Liver (tissue), 9 donors: ENCODE results near the gene CD81. TPM values are rescaled to one million over a fixed set of nuclear protein-coding genes. Genes with fewer than 3 reads are reported as not detected.

ENCODE experiments used
- DNase-seq: peaks from one replicate; pipeline ENCODE4 v3.0.0-alpha.2; 2017; ENCODE audit warnings: low spot score
- H3K27ac ChIP-seq, 2 donors: one replicate each; pipeline ENCODE4 v1.7.0; 2013; ENCODE audit warnings: inconsistent platforms in 2 of 2, low read length in 2 of 2, control low read depth in 1 of 2, low read depth in 1 of 2, mild to moderate bottlenecking in 1 of 2
- H3K27me3 ChIP-seq, 4 donors: one replicate each; pipeline versions ENCODE4 v1.6.1 to v1.7.0; 2013; ENCODE audit warnings: low read length in 3 of 4, inconsistent platforms in 1 of 4, mild to moderate bottlenecking in 1 of 4, moderate library complexity in 1 of 4; ENCODE audit not compliant: control insufficient read depth in 4 of 4, insufficient read depth in 4 of 4
- H3K36me3 ChIP-seq, 4 donors: one replicate each; pipeline versions ENCODE4 v1.6.1 to v1.7.0; 2013; ENCODE audit warnings: low read length in 3 of 4, mild to moderate bottlenecking in 3 of 4, low read depth in 1 of 4, moderate library complexity in 1 of 4; ENCODE audit not compliant: control insufficient read depth in 4 of 4, insufficient read depth in 3 of 4
- H3K4me1 ChIP-seq, 4 donors: one replicate each; pipeline versions ENCODE4 v1.6.1 to v1.7.0; 2013; ENCODE audit warnings: low read length in 3 of 4, mild to moderate bottlenecking in 3 of 4, moderate library complexity in 1 of 4; ENCODE audit not compliant: control insufficient read depth in 4 of 4, insufficient read depth in 4 of 4
- H3K4me3 ChIP-seq, 3 donors: one replicate each; pipeline versions ENCODE4 v1.6.1 to v1.7.0; 2013; ENCODE audit warnings: low read length in 3 of 3, control low read depth in 1 of 3, low read depth in 1 of 3, mild to moderate bottlenecking in 1 of 3
- H3K9ac ChIP-seq, 2 donors: one replicate each; pipeline ENCODE4 v1.7.0; 2013; ENCODE audit warnings: low read length in 2 of 2, mild to moderate bottlenecking in 2 of 2, moderate library complexity in 2 of 2, control low read depth in 1 of 2, low read depth in 1 of 2
- H3K9me3 ChIP-seq, 4 donors: one replicate each; pipeline versions ENCODE4 v1.6.1 to v1.7.0; 2013; ENCODE audit warnings: low read length in 3 of 4; ENCODE audit not compliant: control insufficient read depth in 4 of 4
- ATF3 ChIP-seq: IDR thresholded peaks from 2 replicates; pipeline ENCODE4 v1.6.1; 2016; ENCODE audit warnings: antibody characterized with exemption
- CTCF ChIP-seq: fragments of 150-350 bp; IDR thresholded peaks from 2 replicates; pipeline ENCODE4 v1.5.1; 2017; ENCODE audit warnings: improper control_type of control experiment, low read depth, low read length; ENCODE audit not compliant: missing input control
- EGR1 ChIP-seq, 2 donors: IDR thresholded peaks; 2 replicates each; pipeline ENCODE4 v1.6.1; 2016 to 2018; ENCODE audit warnings: antibody characterized with exemption in 2 of 2, low read depth in 2 of 2
- FOXA1 ChIP-seq: IDR thresholded peaks from 2 replicates; pipeline ENCODE4 v1.6.1; 2016; ENCODE audit warnings: antibody characterized with exemption
- FOXA2 ChIP-seq: IDR thresholded peaks from 2 replicates; pipeline ENCODE4 v1.6.1; 2016; ENCODE audit warnings: antibody characterized with exemption
- GABPA ChIP-seq, 2 donors: IDR thresholded peaks in 1 of 2; conservative IDR thresholded peaks in 1 of 2; 2 replicates each; pipeline ENCODE4 v1.6.1; 2016; ENCODE audit warnings: antibody characterized with exemption in 2 of 2, mild to moderate bottlenecking in 1 of 2, moderate library complexity in 1 of 2
- HNF4A ChIP-seq, 2 donors: conservative IDR thresholded peaks; 2 replicates each; pipeline ENCODE4 v1.6.1; 2016; ENCODE audit warnings: antibody characterized with exemption in 2 of 2, mild to moderate bottlenecking in 2 of 2
- HNF4G ChIP-seq: IDR thresholded peaks from 2 replicates; pipeline ENCODE4 v1.6.1; 2016; ENCODE audit warnings: antibody characterized with exemption
- JUND ChIP-seq, 2 donors: IDR thresholded peaks; 2 replicates each; pipeline ENCODE4 v1.6.1; 2016; ENCODE audit warnings: antibody characterized with exemption in 2 of 2
- MAX ChIP-seq: IDR thresholded peaks from 2 replicates; pipeline ENCODE4 v1.6.1; 2016; ENCODE audit warnings: antibody characterized with exemption
- NR2F2 ChIP-seq: IDR thresholded peaks from 2 replicates; pipeline ENCODE4 v1.6.1; 2016; ENCODE audit warnings: antibody characterized with exemption
- RAD21 ChIP-seq, 2 donors: IDR thresholded peaks; 2 replicates each; pipeline ENCODE4 v1.6.1; 2016; ENCODE audit warnings: antibody characterized with exemption in 2 of 2, mild to moderate bottlenecking in 2 of 2
- REST ChIP-seq: IDR thresholded peaks from 2 replicates; pipeline ENCODE4 v1.6.1; 2016; ENCODE audit warnings: antibody characterized with exemption, mild to moderate bottlenecking
- RXRA ChIP-seq, 2 donors: IDR thresholded peaks; 2 replicates each; pipeline ENCODE4 v1.6.1; 2017 to 2018; ENCODE audit warnings: antibody characterized with exemption in 2 of 2, mild to moderate bottlenecking in 1 of 2
- SP1 ChIP-seq: IDR thresholded peaks from 2 replicates; pipeline ENCODE4 v1.6.1; 2018; ENCODE audit warnings: antibody characterized with exemption, mild to moderate bottlenecking
- TAF1 ChIP-seq: conservative IDR thresholded peaks from 2 replicates; pipeline ENCODE4 v1.6.1; 2016; ENCODE audit warnings: antibody characterized with exemption, mild to moderate bottlenecking
- YY1 ChIP-seq: IDR thresholded peaks from 2 replicates; pipeline ENCODE4 v1.6.1; 2016; ENCODE audit warnings: antibody characterized with exemption, mild to moderate bottlenecking
- ZBTB33 ChIP-seq: IDR thresholded peaks from 2 replicates; pipeline ENCODE4 v1.6.1; 2016; ENCODE audit warnings: antibody characterized with exemption
- WGBS: extraction: QIAGEN DNeasy Blood & Tissue Kit; methylation state at CpG from one replicate; pipeline ENCODE4 v1.1.7; 2013; 5-methylcytosine and 5-hydroxymethylcytosine counted together
- polyA plus RNA-seq, 2 donors: library from polyadenylated mRNA; stranded (reverse) in 1 of 2; unstranded in 1 of 2; fragments of 200-250 nt in 1 of 2; fragments of >200 nt in 1 of 2; fragmentation: Nextera tagmentation in 1 of 2; extraction: Ambion mirVana in 1 of 2; gene quantifications; one replicate each; pipeline versions ENCODE4 v1.2.1 to v1.2.3, GENCODE V29; 2013 to 2015
- total RNA-seq, 2 donors: library from RNA; depleted of rRNA; stranded (reverse); fragments of >200 nt; gene quantifications; one replicate each; pipeline ENCODE4 v1.2.3, GENCODE V29; 2014
- donor health status: healthy.
- donor health status: healthy.
- donor health status: healthy.
- donor health status: healthy.
- donor health status: healthy.

Gene CD81
- total and polyA plus RNA-seq, 4 donors: 76.9 to 712 (median 164) TPM

- peak overlapping the region; percentile 85 to 95 for H3K9ac ChIP-seq
- no peaks in the 10 kb centered on the region for H3K36me3 ChIP-seq
- TF ChIP-seq RXRA (IDR thresholded peaks at IDR 0.05) (no peak), YY1 (no peak), GABPA (IDR thresholded peaks at IDR 0.05 in 1 of 2, conservative IDR thresholded peaks at IDR 0.05 in 1 of 2) (no peak), JUND (IDR thresholded peaks at IDR 0.05) (no peak), ZBTB33 (no peak), RAD21 (IDR thresholded peaks at IDR 0.05) (no peak), NR2F2 (no peak), MAX (no peak), HNF4G (no peak), HNF4A (conservative IDR thresholded peaks at IDR 0.05) (no peak), FOXA2 (no peak), ATF3 (no peak), CTCF (no peak), EGR1 (IDR thresholded peaks at IDR 0.05; ENCODE audit: low read depth in 2 of 2) (no peak), TAF1 (no peak)
- DNase-seq: no peak
- under 1% methylated on average over 88 of the region's 88 CpGs for WGBS
- no peaks in the 10 kb centered on the region for H3K27me3 ChIP-seq
- H3K27ac ChIP-seq: peak overlapping the region; percentile 91 to 93
- peaks cover 37 to 65% (median 55%) of the 10 kb centered on the region in 4 donors for H3K4me1 ChIP-seq
- H3K9me3 ChIP-seq: no peaks in the 10 kb centered on the region
- H3K4me3 ChIP-seq: peak overlapping the region; percentile 85 to 98 (median 93)
These were observed 667 bp downstream of the CD81 start for GRCh38 chr11:2377511-2378443.

GRCh38 chr11:2378527-2379210 is 1.6 kb downstream of the CD81 start:
- TF ChIP-seq FOXA2 (no peak), EGR1 (IDR thresholded peaks at IDR 0.05; ENCODE audit: low read depth in 2 of 2) (no peak), YY1 (no peak), ATF3 (no peak), HNF4G (no peak), SP1 (no peak), RAD21 (IDR thresholded peaks at IDR 0.05) (no peak), REST (no peak), FOXA1 (no peak), CTCF (no peak), JUND (IDR thresholded peaks at IDR 0.05) (no peak), NR2F2 (no peak)
- Histone ChIP-seq H3K27ac (peak overlapping the region; percentile 91 to 93), H3K4me1 (peaks cover 44 to 74% (median 64%) of the 10 kb centered on the region in 4 donors), H3K9me3 (no peaks in the 10 kb centered on the region), H3K9ac (peak overlapping the region; percentile 85 to 95), H3K4me3 (peak overlapping the region; percentile 85 to 98 (median 93)), H3K36me3 (no peaks in the 10 kb centered on the region), H3K27me3 (no peaks in the 10 kb centered on the region)
- 11% methylated on average over 23 of the region's 23 CpGs for WGBS
- no peak for DNase-seq
